ENCODE measurements around the gene DNAAF9. TPM values are rescaled to one million over a fixed set of nuclear protein-coding genes. Genes with fewer than 3 reads are reported as not detected.

DNAAF9 gene
- total and polyA plus RNA-seq, 2 of the 8 experiments (the other 6 are each of a cell fraction or from before 2014, with no cell fraction given) = 2.6 to 5.7 TPM

DNA sequence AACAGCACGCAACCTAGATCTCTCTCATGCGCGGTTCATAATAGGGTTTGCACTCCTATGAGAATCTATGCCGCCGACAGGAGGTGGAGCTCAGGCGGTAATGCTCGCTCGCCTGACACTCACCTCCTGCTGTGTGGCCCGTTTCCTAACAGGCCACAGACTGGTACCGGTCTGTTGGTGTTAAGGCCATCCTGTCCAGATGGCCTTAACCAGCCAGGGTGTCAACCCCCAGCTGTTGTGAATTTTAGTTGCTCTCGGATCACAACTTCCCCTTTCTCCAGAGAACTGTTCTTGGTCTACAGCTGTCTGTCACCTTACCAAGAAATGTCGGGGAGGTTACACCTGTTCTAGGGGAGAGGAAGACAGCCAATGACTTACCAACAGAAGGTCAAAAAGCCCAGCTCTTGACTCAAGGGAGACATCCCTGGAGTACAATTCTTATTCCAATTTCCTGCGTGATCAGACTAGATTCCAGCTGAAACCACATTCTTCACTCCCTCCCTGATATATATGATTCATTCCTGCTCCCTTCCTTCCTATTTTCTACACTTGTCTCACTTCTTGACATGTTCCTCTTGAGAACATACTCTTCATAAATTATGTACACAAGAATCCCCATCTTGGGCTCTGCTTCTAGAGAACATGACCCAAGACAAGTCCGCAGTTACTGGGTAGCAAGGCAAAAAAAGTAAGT, 23.1 kb upstream of the DNAAF9 start:
- Histone ChIP-seq H4K91ac (replicated peaks; ENCODE audit: insufficient read length, low read length) (no peak overlapping the region), H2BK120ac (replicated peaks; ENCODE audit: low read depth, low read length) (no peak overlapping the region), H3K18ac (ENCODE audit: extremely low read depth, low read length) (no peak overlapping the region), H4K20me1 (replicated peaks in 1 of 2; ENCODE audit: control insufficient read depth in 1 of 2, insufficient read depth in 2 of 2, low read length in 2 of 2) (no peaks in the 10 kb centered on the region), H3K79me1 (ENCODE audit: low read depth, low read length) (no peaks in the 10 kb centered on the region), H3K4me2 (ENCODE audit: insufficient read depth in 1 of 2, low read depth in 2 of 2, low read length in 2 of 2) (no peak overlapping the region), H3K4me1 (replicated peaks in 1 of 4; ENCODE audit: control insufficient read depth in 3 of 4, insufficient read depth in 4 of 4, low read length in 3 of 4) (peaks cover 0 to 3% (median 1%) of the 10 kb centered on the region in 4 experiments; a peak in 2 of 7 replicates), H3K36me3 (ENCODE audit: control insufficient read depth in 2 of 4, insufficient read depth in 4 of 4, low read length in 3 of 4) (no peaks in the 10 kb centered on the region), H2BK20ac (ENCODE audit: low read length) (no peak overlapping the region), H3K79me2 (ENCODE audit: control insufficient read depth in 1 of 2, insufficient read depth in 2 of 2, low read length in 2 of 2) (no peaks in the 10 kb centered on the region), H3K9ac (replicated peaks in 1 of 4; ENCODE audit: extremely low read depth in 1 of 4, low read depth in 3 of 4, low read length in 3 of 4) (no peak overlapping the region), H3K4ac (replicated peaks; ENCODE audit: insufficient read length, low read depth, low read length) (no peak overlapping the region), H2BK12ac (ENCODE audit: low read depth, low read length) (no peak overlapping the region), H2AFZ (ENCODE audit: low read length) (no peak overlapping the region), H3K9me3 (ENCODE audit: insufficient read depth in 2 of 2, low read depth in 1 of 2, low read length in 1 of 2) (no peaks in the 10 kb centered on the region), H2BK5ac (ENCODE audit: low read depth, low read length) (no peak overlapping the region), H4K8ac (ENCODE audit: extremely low read depth, insufficient read depth, low read length) (no peak overlapping the region), H3K23ac (ENCODE audit: insufficient read length) (no peak overlapping the region), H3K27ac (ENCODE audit: low read depth, low read length) (no peak overlapping the region), H3K27me3 (replicated peaks in 1 of 4; ENCODE audit: control insufficient read depth in 3 of 4, extremely low read depth in 1 of 4, insufficient read depth in 3 of 4, low read length in 3 of 4) (no peaks in the 10 kb centered on the region), H2AK5ac (ENCODE audit: low read depth, low read length) (no peak overlapping the region), H3K23me2 (ENCODE audit: low read depth, low read length) (no peaks in the 10 kb centered on the region), H3K56ac (replicated peaks; ENCODE audit: insufficient read length, low read depth, low read length) (no peak overlapping the region), H3K4me3 (ENCODE audit: extremely low read depth in 1 of 4, insufficient read depth in 2 of 4, low read depth in 3 of 4, low read length in 4 of 4) (no peak overlapping the region), H2BK15ac (ENCODE audit: low read length) (no peak overlapping the region), H4K5ac (ENCODE audit: insufficient read length, low read depth, low read length) (no peak overlapping the region), H3K14ac (ENCODE audit: insufficient read length) (no peak overlapping the region)
- WGBS, 2 experiments (ENCODE audit: extremely low coverage in 1 of 2, insufficient coverage in 1 of 2, insufficient read length in 1 of 2, insufficient replicate concordance in 2 of 2, low coverage in 1 of 2, low lambda C conversion rate in 2 of 2, missing lambda C conversion rate in 1 of 2) = 94% methylated on average over 14 of the region's 14 CpGs; no CpG with 5 or more reads in 1 of the 2 experiments
- POLR2A ChIA-PET (ENCODE audit: partially characterized antibody) = no interaction called here
- FAIRE-seq = no peak
- CTCF ChIA-PET (ENCODE audit: partially characterized antibody) = interaction anchor here (1.1 to 1.5 kb wide), 2 partner anchors 13 to 50 kb away, joined by 3 to 4 read pairs; no protein-coding TSS in a partner anchor
- no peak for DNase-seq (ENCODE audit: low read depth in 1 of 2, low spot score in 2 of 2)
- no peak for TF ChIP-seq CBX5 (IDR thresholded peaks at IDR 0.05; ENCODE audit: low read depth, low read length)
- TF ChIP-seq, protein P1, sequence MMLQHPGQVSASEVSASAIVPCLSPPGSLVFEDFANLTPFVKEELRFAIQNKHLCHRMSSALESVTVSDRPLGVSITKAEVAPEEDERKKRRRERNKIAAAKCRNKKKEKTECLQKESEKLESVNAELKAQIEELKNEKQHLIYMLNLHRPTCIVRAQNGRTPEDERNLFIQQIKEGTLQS (IDR thresholded peaks at IDR 0.05; ENCODE audit: insufficient read depth, low read depth, low read length) = no peak
- no peak for TF ChIP-seq KDM1A (IDR thresholded peaks at IDR 0.05; ENCODE audit: borderline replicate concordance, low read length)
- no peak for TF ChIP-seq ASH2L (IDR thresholded peaks at IDR 0.05; ENCODE audit: low read length)
- TF ChIP-seq, protein P2, sequence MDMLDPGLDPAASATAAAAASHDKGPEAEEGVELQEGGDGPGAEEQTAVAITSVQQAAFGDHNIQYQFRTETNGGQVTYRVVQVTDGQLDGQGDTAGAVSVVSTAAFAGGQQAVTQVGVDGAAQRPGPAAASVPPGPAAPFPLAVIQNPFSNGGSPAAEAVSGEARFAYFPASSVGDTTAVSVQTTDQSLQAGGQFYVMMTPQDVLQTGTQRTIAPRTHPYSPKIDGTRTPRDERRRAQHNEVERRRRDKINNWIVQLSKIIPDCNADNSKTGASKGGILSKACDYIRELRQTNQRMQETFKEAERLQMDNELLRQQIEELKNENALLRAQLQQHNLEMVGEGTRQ (IDR thresholded peaks at IDR 0.05; ENCODE audit: low read length) = no peak
- TF ChIP-seq JUND (IDR thresholded peaks at IDR 0.05; ENCODE audit: low read length) = no peak
- no peak for TF ChIP-seq CEBPB (IDR thresholded peaks at IDR 0.05; ENCODE audit: low read depth, low read length)
- TF ChIP-seq POLR2A (IDR thresholded peaks at IDR 0.05; ENCODE audit: control extremely low read depth in 1 of 2, low read depth in 2 of 2, low read length in 2 of 2) = no peak
- no peak for TF ChIP-seq KDM4A (IDR thresholded peaks at IDR 0.05; ENCODE audit: low read depth, low read length, severe bottlenecking)
- TF ChIP-seq KDM5A (IDR thresholded peaks at IDR 0.05; ENCODE audit: low read length) = no peak
